ENCODE measurements around the gene FANK1. TPM values are rescaled to one million over a fixed set of nuclear protein-coding genes. Genes with fewer than 3 reads are reported as not detected.

FANK1 gene
- total RNA-seq, 1 experiment from 2014 or later: 0.73 TPM

- H3K9me3 Mint-ChIP-seq (ENCODE audit: unreplicated experiment): no peaks in the 10 kb centered on the region
- ChIA-PET CTCF (no interaction called here), POLR2A (no interaction called here)
These were observed 141.6 kb downstream of the FANK1 start for GRCh38 chr10:126037946-126038345.

GRCh38 chr10:126041117-126041516 lies 144.8 kb downstream of the FANK1 start:
- Mint-ChIP-seq H3K27me3 (ENCODE audit: insufficient read depth, unreplicated experiment) (peaks cover 12% of the 10 kb centered on the region), H3K36me3 (ENCODE audit: insufficient read depth, unreplicated experiment) (no peaks in the 10 kb centered on the region), H3K4me1 (ENCODE audit: low read depth, unreplicated experiment) (no peaks in the 10 kb centered on the region), H3K27ac (ENCODE audit: unreplicated experiment) (no peak overlapping the region), H3K4me3 (ENCODE audit: unreplicated experiment) (no peak overlapping the region), H3K9me3 (ENCODE audit: unreplicated experiment) (no peaks in the 10 kb centered on the region)
- no peaks in the 10 kb centered on the region for H3K27me3 ChIP-seq (replicated peaks; ENCODE audit: control insufficient read depth, insufficient read depth, low read length)
- H3K4me1 ChIP-seq: no peaks in the 10 kb centered on the region
- POLR2A ChIA-PET: no interaction called here
- no peak for TF ChIP-seq CTCF (IDR thresholded peaks at IDR 0.05; ENCODE audit: insufficient read depth in 1 of 2, low read depth in 1 of 2, low read length in 1 of 2, severe bottlenecking in 1 of 2, unreplicated experiment in 1 of 2)
- H3K36me3 ChIP-seq (ENCODE audit: control insufficient read depth, insufficient read depth, low read length): no peaks in the 10 kb centered on the region
- no peak for DNase-seq
- no TSS peak for BruUV-seq (replicated peaks)
- CTCF ChIA-PET: no interaction called here
- intact Hi-C loops (cut with micrococcal nuclease; ENCODE audit: unreplicated experiment): no loop called here
- H3K9me3 ChIP-seq: no peaks in the 10 kb centered on the region
- H3K4me3 ChIP-seq (ENCODE audit: low read depth, low read length): no peak overlapping the region

More at GRCh38 chr10:126037946-126038345, 141.6 kb downstream of the FANK1 start:
- Mint-ChIP-seq H3K4me1 (ENCODE audit: low read depth, unreplicated experiment) (no peaks in the 10 kb centered on the region), H3K36me3 (ENCODE audit: insufficient read depth, unreplicated experiment) (no peaks in the 10 kb centered on the region), H3K27ac (ENCODE audit: unreplicated experiment) (no peak overlapping the region), H3K27me3 (ENCODE audit: insufficient read depth, unreplicated experiment) (peaks cover 14% of the 10 kb centered on the region), H3K4me3 (ENCODE audit: unreplicated experiment) (no peak overlapping the region)
- peaks cover 12% of the 10 kb centered on the region for H3K9me3 ChIP-seq
- no peak overlapping the region for H3K4me3 ChIP-seq (ENCODE audit: low read depth, low read length)
- H3K4me1 ChIP-seq: no peaks in the 10 kb centered on the region
- H3K27me3 ChIP-seq (replicated peaks; ENCODE audit: control insufficient read depth, insufficient read depth, low read length): no peaks in the 10 kb centered on the region; the same call in 1 of the 2 replicates
- no TSS peak for BruUV-seq (replicated peaks)
- intact Hi-C loops (cut with micrococcal nuclease; ENCODE audit: unreplicated experiment): no loop called here
- no peak for TF ChIP-seq CTCF (IDR thresholded peaks at IDR 0.05; ENCODE audit: insufficient read depth in 1 of 2, low read depth in 1 of 2, low read length in 1 of 2, severe bottlenecking in 1 of 2, unreplicated experiment in 1 of 2)
- no peaks in the 10 kb centered on the region for H3K36me3 ChIP-seq (ENCODE audit: control insufficient read depth, insufficient read depth, low read length)
- no peak for DNase-seq

GRCh38 chr10:126041804-126042231 lies 145.5 kb downstream of the FANK1 start:
- Mint-ChIP-seq H3K4me3 (ENCODE audit: unreplicated experiment) (no peak overlapping the region), H3K27ac (ENCODE audit: unreplicated experiment) (no peak overlapping the region), H3K27me3 (ENCODE audit: insufficient read depth, unreplicated experiment) (peaks cover 5% of the 10 kb centered on the region), H3K4me1 (ENCODE audit: low read depth, unreplicated experiment) (no peaks in the 10 kb centered on the region), H3K36me3 (ENCODE audit: insufficient read depth, unreplicated experiment) (no peaks in the 10 kb centered on the region), H3K9me3 (ENCODE audit: unreplicated experiment) (no peaks in the 10 kb centered on the region)
- Histone ChIP-seq H3K9me3 (no peaks in the 10 kb centered on the region), H3K36me3 (ENCODE audit: control insufficient read depth, insufficient read depth, low read length) (no peaks in the 10 kb centered on the region), H3K4me3 (ENCODE audit: low read depth, low read length) (no peak overlapping the region), H3K27me3 (replicated peaks; ENCODE audit: control insufficient read depth, insufficient read depth, low read length) (no peaks in the 10 kb centered on the region), H3K4me1 (no peaks in the 10 kb centered on the region)
- BruUV-seq (replicated peaks): no TSS peak
- TF ChIP-seq CTCF (IDR thresholded peaks at IDR 0.05; ENCODE audit: insufficient read depth in 1 of 2, low read depth in 1 of 2, low read length in 1 of 2, severe bottlenecking in 1 of 2, unreplicated experiment in 1 of 2): no peak
- ChIA-PET POLR2A (no interaction called here), CTCF (no interaction called here)
- intact Hi-C loops (cut with micrococcal nuclease; ENCODE audit: unreplicated experiment): no loop called here
- peak in 1 of 2 experiments; percentile 9 for DNase-seq
